ENCODE results near the gene SPACA5.
A peak's percentile ranks its signal among the peaks of the same experiment; 100 is the strongest.
"Not testable (repeated sequence)": the region's sequence is repeated elsewhere in the genome, so short reads cannot be mapped to it uniquely, and the experiment has no call there.

SPACA5 gene

DNA sequence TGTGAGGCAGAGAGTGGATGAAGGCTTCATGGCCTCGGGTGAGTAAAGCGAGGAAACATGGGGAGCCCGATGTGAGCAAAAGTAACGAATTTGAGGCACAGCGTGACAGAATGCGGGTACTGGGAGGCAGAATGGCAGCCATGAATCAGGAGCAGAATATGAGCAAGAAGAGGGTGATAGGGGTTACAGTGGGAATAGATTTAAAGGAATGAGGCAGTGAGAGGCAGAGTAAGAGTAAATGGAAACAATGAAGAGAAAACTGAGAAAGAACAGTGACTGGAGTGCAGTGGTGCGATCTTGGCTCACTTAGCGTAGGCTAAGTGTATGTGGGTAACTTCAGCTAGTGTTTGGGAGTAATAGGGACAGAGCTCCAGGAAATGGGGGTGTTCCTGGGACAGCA is at the start of gene SPACA5:
SPACA5 (plus strand) TSS at position 301 of the 400 bp plus-strand sequence. CDS start 815 bp downstream, outside the sequence.
- DNase-seq (ENCODE audit: low read depth): not testable (repeated sequence)

DNA sequence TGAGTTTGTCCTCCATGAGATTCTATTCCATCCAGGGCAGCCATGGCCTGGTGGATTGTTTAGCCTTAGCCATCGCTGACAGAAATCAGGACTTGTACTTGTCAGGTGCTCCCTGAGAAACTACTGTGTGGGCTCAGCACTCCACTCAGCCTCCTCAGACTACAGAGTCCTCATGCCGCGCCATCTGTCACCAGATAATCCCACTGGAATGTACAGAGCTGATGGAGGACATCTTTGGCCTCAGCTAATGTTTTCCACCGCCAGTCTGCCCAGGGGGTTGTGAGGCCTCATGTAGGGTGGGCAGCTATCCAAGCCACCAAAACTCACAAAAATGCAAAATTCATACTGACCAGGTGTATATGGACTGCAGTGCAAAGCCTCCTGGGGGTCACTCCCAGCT is 48.6 kb upstream of the SPACA5 start:
- not testable (repeated sequence) for DNase-seq (ENCODE audit: low read depth)

DNA sequence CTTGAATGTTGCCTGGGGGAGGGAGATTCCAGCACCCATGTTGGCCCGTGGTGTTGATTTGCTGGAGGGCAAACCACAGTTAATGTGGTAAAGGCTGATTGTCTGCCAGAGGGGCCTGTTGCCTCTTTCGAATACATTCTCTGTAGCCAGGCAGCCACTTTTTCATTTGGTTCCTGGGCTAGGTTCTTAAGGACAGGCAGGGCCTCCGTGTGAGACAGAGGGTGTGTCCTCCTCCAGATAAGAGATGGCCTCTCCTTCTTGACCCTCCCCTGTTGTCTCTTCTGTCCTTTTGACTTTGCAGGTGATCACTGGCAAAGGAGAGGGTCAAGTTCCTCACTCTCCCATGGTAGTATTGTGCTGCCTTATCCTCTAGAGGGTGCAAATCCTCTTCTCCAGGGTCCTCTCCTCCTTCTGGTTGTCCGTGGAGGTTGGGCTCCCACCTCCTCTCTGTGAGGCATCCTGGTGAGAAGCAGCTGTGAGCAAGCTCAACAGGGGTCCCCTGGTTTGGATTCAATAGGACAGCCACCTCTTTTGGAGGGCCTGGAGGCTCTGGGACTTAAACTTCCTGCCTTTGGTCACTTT is 47.9 kb upstream of the SPACA5 start:
- no peak for DNase-seq (ENCODE audit: low read depth)

DNA sequence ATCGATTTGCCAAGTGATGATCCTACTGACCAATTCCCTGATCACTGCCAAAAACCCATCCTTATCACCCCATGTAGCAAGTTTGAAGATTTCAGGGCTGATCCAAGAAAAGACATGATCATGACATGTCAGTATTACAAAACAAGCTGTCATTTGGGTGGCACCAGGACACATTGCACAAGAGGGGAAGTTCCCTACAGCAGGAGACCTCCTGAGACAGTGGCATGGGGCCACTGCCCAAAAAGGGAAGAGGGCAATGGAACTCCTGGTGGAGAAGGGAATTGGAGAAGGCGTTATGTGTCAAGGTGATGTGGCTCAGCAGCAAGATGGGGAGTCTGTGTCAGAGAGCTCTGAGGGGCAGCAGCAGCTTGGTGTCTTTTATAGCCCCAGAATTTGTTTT is 46.4 kb upstream of the SPACA5 start:
- no peak for DNase-seq (ENCODE audit: low read depth)

DNA sequence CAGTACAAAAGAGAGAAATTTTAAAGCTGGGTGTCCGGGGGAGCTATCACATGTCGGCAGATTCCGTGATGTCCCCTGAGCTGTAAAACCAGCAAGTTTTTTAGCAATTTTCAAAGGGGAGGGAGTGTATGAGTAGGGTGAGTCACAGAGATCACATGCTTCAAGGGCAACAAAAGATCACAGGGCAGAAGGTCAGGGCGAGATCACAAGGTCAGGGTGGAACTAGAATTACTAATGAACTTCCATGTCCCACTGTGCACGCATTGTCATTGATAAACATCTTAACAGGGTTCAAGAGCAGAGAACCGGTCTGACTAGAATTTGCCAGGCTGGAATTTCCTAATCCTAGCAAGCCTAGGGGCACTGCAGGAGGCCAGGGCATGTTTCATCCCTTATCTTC is 45.0 kb upstream of the SPACA5 start:
- not testable (repeated sequence) for DNase-seq (ENCODE audit: low read depth)

DNA sequence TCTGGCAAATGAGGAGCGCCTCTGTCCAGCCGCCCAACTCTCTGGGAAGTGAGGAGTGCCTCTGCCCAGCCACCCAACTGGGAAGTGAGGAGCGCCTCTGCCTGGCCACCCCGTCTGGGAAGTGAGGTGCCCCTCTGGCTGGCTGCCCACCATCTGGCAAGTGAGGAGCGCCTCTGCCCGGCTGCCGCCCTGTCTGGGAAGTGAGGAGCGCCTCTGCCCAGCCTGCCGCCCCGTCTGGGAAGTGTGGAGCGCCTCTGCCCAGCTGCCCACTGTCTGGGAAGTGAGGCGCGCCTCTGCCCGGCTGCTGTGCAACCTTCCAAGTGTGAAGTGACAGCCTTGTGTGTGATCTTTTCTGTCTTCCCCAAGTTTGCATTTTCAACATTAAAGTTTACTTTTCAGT is 41.3 kb upstream of the SPACA5 start:
- not testable (repeated sequence) for DNase-seq (ENCODE audit: low read depth)

DNA sequence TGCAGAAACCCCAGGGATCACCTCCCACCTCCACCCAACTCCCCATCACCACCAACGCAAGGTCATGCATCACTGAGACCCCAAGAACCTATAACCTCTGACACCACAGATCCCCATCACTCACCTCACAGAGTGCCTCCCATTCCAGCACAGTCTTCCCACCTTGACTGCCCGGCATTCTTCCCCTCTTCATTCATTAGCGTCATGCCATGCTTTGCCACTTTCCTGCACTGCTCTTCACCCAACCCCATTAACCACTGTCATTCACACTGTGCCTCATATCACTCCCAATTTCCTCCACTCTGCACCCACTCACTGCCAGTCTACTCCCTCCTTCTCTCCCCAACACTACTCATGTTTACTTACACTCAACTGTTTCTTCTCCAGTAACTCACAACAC is 33.6 kb upstream of the SPACA5 start:
- no peak for DNase-seq (ENCODE audit: low read depth)

DNA sequence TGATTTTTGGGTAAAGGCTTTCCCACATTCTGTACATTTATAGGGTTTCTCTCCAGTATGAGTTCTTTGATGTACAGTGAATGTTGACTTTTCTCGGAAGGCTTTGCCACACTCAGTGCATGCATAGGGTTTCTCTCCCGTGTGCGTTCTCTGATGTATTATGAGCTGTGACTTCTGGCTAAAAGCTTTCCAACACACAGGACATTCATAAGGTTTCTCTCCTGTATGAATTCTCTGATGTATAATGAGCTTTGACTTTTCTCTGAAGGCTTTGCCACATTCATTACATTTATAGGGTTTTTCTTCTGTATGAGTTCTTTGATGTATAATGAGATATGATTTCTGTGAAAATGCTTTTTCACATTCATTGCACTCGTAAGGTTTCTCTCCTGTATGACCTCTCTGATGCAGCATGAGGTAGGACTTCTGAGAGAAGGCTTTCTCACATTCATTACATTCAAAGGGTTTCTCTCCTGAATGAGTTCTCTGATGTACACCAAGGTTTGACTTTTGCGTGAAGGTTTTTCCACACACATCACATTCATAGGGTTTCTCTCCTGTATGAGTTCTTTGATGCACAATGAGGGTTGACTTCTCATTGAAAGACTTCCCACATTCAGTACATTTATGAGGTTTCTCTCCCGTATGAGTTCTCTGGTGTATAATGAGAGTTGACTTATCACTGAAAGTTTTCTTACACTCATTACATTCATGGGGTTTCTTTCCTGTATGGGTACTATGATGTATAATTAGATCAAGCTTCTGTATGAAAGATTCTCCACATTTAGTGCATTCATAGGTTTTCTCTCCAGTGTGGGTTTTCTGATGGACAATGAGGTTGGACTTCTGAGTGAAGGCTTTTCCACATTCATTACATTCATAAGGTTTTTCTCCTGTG is 30.3 kb upstream of the SPACA5 start:
- no peak for DNase-seq (ENCODE audit: low read depth)

DNA sequence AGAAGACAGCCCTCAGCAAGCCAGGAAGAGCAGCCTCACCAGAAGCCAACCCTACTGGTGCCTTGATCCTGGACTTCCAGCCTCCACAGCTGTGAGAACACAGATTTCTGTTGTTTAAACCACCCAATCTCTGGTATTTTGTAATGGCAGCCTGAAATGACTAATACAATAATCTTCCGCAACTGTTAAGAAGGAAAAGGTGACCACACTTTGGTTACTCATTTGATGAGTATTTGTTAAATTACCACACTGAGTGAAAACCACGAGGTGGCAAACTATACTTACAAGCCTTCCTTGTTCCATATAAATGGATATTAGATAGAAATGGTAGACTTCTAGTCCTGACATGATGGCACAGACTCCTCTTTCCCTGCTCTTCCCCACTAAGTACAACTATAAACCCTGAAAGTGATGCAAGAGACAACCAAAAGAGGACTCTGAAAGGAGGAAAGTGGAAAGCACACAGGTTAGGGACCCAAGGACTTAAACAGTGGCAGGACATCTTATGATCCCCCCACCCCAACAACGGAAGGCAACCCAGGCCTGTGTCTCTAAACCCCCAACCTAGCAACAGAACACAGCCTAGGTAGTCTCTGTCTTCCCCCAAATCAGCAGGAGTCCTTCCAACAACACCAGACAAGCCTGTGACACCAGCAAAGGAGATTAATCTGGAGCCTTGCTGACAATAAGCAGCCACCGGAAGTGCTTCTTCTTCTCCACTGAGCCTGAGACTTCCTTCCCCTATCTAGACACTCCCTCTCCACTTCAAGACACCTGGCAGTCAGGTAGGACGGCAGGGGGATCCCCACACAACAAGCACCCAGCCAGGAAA is 15.3 kb upstream of the SPACA5 start:
- DNase-seq (ENCODE audit: low read depth): no peak

DNA sequence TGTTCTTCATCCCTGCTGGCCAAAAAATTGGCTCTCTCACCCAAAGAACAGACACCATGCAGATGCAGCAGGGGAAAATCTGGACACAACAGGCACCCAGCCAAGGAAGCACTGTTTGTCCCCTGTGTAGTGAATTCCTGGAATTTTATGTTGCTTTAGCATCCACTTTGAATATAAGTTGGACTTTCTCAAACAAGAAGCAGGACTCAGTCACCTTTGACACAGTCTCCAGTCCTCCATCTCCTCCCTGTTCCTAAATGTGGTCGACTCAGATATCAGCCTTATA is 14.8 kb upstream of the SPACA5 start:
- DNase-seq (ENCODE audit: low read depth): no peak

DNA sequence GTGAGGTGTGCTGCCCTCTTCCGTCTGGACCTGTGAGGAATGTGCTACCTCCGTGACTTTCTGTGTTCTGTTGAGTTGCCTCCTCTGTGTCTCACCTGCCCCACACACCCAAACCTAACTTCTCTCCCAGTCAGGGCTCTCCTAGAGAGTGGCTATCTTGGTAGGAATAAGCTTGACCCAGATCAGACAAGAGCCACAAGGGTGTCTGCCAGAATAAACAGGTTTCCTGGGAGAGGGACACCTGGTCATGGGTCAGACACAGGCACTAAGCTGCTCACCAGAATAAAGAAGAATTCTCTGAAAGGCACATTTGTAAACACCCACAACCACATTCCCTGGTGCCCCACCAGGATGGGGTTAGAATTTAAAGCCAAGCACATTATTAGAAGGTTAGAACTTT is 14.1 kb upstream of the SPACA5 start:
- no peak for DNase-seq (ENCODE audit: low read depth)

DNA sequence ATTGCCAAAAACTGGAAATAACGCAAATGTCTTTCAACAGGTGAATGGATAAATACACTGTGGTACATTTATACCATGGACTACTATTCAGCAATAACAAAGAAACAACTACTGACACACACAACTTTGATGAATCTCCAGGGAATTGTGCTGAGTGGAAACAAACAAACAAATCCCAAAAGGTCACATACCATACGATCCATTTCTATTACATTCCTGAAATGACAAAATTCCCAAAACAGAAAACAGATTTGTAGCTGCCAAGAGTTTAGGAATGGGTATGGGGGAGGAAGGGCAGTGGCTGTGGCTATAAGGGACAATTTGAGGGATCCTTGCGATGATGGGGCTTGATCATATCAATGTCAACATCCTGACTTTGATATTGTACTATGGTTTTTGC is 5.5 kb upstream of the SPACA5 start:
- no peak for DNase-seq (ENCODE audit: low read depth)

DNA sequence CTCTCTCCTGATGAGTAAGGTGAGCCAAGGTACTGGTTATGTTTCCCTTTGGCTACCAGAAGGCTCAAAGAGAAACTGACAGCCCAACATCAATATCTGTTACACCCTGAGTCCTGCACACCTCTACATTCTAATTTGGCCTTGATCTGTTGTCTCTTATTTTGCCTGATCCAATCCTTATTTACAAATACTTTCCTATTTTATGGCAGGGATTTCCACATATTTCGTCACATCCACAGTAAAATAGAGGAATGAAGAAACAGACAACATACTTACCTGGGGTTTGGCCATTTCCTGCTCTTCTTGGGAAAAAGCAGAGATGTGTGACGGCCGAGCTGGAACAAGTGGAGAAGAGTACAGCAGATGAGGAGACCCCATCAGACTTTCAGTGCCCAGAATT is 4.5 kb upstream of the SPACA5 start:
- DNase-seq (ENCODE audit: low read depth): no peak

DNA sequence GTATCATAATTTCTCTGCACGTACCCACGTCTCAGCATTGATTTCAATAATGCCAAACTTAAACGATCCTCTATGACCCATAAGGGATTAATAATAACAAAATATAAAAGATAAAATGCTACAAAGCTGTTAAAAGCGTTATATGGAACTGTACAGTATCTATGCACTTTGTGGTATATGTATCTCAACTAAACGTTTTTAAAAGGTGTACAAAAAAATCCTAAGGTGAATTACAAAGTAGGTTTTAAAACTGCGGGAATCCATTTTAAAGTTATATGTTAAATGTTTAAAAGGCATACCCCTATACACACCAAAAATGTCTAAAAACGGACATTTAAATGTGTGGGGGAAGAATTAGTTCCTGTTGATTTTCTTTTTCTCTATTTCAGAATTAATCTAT is 3.9 kb upstream of the SPACA5 start:
- DNase-seq (ENCODE audit: low read depth): no peak

DNA sequence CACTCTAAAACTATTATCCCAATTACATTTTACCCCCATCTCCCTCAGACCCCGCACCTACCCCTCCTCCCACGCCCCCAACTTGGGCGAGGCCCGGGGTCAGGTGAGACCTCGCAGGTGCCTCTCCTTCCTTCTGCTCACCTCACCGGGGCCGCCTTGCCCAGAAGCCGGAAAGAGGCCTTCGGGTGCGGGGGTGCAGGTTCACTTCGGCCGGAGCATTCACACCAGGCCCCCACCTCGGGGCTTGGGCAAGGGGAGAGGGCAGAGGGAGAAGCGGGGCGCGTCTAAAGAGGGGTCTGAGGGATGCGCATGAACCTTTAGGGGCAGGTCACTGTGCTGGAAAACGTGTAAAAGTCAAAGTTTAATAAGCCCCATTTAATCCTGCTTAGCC is 3.4 kb upstream of the SPACA5 start:
- no peak for DNase-seq (ENCODE audit: low read depth)

DNA sequence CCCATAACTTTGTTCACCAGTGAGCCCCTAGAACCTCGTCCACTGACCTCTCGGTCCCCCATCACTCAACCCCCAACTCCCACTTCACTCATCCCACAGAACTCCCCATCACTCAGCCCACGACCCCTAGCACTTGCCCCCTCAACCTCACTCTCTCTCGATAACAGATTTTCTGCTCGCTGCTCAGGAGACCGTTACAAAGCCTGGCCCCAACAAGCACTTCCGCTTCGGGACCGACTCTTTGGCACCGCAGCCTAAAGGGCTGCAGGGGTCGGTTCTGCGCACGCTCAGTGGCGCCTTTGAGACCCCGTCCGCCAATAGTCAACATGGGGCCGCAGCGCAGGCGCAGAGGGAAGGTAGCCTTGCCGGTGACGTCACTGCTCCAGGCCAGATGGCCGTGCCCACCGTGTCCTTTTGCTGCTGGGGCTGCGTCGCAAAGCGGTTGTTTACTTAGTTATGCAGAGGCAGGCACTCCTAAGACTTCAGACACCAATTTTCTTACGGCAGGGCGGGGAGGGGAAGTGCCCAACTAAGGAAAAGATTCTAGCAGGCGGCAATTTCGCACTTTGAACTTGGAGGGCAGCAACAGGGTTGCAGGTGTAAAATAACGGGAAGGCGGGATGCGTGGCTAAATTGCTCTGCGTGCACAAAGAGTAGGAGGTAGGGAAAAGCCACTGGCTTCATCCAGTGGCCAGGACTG is 2.9 kb upstream of the SPACA5 start, which contains the start of gene ZNF182:
ZNF182 (minus strand) TSS at position 232 of the 700 bp plus-strand sequence. CDS start 1,380 bp downstream, outside the sequence.
- peak; percentile 86 for DNase-seq (ENCODE audit: low read depth)

DNA sequence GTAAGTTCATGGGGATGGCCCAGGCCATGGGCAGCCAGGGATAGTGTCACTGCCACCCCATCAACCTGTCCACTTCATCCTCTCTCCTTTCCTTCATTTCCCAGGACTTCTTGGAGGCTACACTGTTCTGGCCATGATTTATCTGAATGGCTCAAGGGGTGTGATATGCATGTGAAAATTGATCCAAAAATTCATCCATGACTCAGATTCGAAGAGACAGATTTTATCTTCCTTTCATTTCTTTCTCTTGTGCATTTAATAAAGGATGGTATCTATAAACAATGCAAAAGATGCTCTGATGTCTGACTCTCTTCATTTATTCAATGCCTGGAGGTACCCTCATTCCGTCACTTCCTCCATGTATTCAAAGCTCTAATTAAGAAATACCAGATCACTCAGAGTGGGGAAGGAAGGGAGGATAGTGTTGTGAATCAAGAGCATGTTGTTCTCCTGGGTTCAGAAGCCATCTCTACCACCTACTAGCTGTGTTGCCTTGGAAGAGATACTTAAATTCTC is 2.7 kb downstream of the SPACA5 start:
- not testable (repeated sequence) for DNase-seq (ENCODE audit: low read depth)

DNA sequence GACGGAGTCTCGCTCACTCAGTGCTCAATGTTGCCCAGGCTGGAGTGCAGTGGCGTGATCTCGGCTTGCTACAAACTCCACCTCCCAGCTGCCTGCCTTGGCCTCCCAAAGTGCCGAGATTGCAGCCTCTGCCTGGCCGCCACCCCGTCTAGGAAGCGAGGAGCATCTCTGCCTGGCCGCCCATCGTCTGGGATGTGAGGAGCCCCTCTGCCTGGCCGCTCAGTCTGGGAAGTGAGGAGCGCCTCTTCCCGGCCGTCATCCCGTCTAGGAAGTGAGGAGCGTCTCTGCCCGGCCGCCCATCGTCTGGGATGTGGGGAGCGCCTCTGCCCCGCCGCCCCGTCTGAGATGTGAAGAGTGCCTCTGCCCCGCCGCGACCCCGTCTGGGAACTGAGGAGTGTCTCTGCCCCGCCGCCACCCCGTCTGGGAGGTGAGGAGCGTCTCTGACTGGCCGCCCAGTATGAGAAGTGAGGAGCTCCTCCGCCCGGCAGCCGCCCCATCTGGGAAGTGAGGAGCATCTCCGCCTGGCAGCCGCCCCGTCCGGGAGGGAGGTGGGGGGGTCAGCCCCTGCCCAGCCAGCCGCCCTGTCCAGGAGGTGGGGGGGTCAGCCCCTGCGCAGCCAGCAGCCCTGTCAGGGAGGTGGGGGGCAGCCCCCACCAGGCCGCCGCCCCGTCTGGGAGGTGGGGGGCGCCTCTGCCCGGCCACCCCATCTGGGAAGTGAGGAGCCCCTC is 10.0 kb downstream of the SPACA5 start:
- DNase-seq (ENCODE audit: low read depth): not testable (repeated sequence)

DNA sequence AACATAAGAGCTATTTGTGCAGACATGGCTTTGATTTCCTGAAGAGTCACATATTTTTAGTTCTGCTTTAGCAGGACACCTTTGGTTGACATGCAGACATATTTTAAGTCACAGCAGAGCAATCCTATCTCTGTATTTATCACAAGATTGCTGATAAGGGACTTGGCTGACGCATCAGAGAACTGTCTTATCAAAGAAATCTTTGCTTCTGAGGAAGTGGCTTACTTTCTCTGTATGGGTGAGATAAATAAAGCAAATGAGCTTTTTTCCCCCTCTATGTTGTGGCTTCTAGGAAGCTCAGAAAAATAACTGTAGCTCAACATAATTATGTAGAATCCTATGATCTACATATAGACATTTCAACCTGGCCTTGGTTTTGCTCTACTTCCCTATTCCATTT is 13.1 kb downstream of the SPACA5 start:
- DNase-seq (ENCODE audit: low read depth): not testable (repeated sequence)

DNA sequence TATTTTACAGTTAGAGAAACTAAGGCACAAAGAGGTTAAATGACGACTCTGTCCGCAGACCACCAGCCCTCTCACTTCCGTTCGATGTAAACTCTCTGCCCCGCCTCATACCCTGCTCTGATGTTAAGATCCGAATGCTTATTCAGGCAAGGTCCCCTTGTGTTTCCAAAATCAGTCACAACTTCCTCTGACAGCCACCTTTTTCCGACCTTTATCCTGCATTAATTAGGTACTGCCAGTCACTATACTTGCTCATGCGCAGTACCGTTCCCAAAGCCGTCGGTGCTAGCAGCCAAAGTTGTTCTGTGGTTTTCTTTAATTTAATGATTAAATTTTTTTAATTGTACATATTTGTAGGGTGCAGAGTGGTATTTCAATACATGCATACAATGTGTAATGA is 13.7 kb downstream of the SPACA5 start:
- DNase-seq (ENCODE audit: low read depth): not testable (repeated sequence)

All from activated gamma-delta T cell treated with anti-CD3 and anti-CD28 coated beads, Interleukin-2, amount 50 U/mL, for 16 hours (primary cell).